ENCODE results near the gene PAFAH1B2.

Gene PAFAH1B2

DNA sequence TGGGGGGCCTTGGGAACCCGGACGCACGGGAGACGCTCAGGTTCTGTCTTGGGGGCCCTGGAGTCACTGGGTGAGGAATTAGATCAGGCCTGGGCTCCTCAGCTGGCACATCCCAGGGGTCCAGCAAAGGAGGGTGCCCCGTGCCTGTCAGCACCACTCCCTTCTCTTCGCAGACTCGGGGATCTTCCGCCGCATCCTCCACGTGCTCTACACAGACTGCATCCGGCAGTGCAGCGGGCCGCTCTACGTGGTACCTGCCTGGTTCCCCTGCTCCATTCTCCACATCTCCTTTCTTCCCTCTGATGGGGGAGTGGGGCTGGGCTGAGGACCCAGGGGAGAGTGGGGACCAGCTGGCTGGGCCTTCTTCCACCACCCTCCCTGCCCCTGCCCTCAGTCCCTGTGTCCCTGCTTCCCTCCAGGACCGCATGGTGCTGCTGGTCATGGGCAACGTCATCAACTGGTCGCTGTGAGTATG is 48.4 kb downstream of the PAFAH1B2 start:
- no peak for DNase-seq (ENCODE audit: low spot score)
- Histone ChIP-seq H3K27ac (no peak overlapping the region), H3K4me3 (no peak overlapping the region)
- TF ChIP-seq, protein P1, sequence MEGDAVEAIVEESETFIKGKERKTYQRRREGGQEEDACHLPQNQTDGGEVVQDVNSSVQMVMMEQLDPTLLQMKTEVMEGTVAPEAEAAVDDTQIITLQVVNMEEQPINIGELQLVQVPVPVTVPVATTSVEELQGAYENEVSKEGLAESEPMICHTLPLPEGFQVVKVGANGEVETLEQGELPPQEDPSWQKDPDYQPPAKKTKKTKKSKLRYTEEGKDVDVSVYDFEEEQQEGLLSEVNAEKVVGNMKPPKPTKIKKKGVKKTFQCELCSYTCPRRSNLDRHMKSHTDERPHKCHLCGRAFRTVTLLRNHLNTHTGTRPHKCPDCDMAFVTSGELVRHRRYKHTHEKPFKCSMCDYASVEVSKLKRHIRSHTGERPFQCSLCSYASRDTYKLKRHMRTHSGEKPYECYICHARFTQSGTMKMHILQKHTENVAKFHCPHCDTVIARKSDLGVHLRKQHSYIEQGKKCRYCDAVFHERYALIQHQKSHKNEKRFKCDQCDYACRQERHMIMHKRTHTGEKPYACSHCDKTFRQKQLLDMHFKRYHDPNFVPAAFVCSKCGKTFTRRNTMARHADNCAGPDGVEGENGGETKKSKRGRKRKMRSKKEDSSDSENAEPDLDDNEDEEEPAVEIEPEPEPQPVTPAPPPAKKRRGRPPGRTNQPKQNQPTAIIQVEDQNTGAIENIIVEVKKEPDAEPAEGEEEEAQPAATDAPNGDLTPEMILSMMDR (IDR thresholded peaks at IDR 0.05), result no peak

DNA sequence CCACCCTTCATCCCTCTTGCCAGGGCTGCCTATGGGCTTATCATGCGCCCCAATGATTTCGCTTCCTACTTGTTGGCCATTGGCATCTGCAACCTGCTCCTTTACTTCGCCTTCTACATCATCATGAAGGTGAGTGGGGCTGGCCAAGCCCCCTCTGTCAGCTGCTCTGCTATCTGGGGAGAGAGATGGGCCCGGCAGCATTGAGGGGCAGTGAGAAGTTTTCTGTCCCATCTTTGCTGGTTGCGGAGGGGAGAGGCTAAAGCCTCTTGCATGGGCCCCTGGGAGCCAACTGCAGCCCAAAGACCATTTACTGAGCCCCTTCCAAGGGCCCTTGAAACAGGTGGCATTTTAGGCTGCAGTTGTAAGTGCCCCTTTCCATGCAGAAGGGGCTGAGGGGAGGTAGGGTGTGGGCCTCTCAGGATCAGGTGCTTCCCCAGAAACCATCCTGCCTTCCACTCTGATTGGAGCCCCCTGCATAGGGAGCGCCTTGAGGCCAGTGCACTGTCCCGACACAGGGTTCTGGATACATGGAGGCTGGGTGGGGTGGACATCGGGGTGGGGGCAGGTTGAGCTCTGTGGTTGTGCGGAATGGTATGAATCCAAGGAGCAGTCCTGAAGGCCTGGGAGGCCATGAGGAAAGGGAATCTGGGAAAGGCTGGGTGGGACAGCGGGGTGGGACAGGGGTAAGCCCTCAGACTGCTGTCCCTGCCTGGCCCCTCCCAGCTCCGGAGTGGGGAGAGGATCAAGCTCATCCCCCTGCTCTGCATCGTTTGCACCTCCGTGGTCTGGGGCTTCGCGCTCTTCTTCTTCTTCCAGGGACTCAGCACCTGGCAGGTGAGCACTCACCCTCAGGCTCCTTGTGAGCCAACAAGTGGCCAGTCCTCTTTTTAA is 49.3 kb downstream of the PAFAH1B2 start:
- TF ChIP-seq, protein P1 (IDR thresholded peaks at IDR 0.05), result no peak
- H3K27ac ChIP-seq, result peak overlapping the region in 1 of 2 donors; percentile 30
- DNase-seq (ENCODE audit: low spot score), result no peak

GRCh38 chr11:117194267-117194666 is 50.2 kb downstream of the PAFAH1B2 start:
- Histone ChIP-seq H3K4me3 (no peak overlapping the region), H3K27ac (no peak overlapping the region)
- DNase-seq (ENCODE audit: low spot score), result no peak
- TF ChIP-seq, protein P1 (IDR thresholded peaks at IDR 0.05), result no peak

More for the DNA sequence above, 49.3 kb downstream of the PAFAH1B2 start:
- no peak overlapping the region for H3K4me3 ChIP-seq

DNA sequence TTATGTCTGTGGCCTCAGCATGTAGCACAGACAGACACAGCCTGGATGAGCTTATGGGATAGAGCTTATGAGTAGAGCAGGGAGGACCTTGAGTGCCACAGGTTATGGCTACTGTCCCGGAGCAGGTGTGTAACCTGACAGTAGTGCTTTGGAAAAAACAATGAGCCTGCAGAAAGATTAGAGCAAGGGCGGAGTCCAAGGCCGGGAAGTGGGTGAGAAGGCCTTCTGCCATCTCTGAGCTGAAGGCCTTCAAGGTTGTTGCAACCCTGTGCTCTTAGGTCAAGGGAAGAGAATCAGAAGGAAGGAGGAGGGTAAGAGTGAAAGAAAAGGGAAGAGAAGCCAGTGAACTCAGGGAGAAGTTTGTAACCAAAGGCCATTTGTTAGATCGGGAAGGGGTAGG is 51.2 kb downstream of the PAFAH1B2 start:
- Histone ChIP-seq H3K27ac (no peak overlapping the region), H3K4me3 (no peak overlapping the region)
- TF ChIP-seq, protein P1 (IDR thresholded peaks at IDR 0.05), result no peak
- no peak for DNase-seq (ENCODE audit: low spot score)

DNA sequence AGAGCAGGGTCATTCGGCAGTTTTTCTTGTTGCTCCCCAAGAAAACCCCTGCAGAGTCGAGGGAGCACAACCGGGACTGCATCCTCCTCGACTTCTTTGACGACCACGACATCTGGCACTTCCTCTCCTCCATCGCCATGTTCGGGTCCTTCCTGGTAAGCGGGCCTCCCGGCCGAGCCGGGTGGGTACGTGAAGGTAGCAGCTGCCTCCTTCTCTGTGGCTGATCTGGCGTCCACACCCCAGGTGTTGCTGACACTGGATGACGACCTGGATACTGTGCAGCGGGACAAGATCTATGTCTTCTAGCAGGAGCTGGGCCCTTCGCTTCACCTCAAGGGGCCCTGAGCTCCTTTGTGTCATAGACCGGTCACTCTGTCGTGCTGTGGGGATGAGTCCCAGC is 51.7 kb downstream of the PAFAH1B2 start:
- TF ChIP-seq, protein P1 (IDR thresholded peaks at IDR 0.05), result no peak
- no peak for DNase-seq (ENCODE audit: low spot score)
- H3K27ac ChIP-seq, result no peak overlapping the region

DNA sequence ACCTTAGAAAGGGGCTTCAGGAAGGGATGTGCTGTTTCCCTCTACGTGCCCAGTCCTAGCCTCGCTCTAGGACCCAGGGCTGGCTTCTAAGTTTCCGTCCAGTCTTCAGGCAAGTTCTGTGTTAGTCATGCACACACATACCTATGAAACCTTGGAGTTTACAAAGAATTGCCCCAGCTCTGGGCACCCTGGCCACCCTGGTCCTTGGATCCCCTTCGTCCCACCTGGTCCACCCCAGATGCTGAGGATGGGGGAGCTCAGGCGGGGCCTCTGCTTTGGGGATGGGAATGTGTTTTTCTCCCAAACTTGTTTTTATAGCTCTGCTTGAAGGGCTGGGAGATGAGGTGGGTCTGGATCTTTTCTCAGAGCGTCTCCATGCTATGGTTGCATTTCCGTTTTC is 52.9 kb downstream of the PAFAH1B2 start:
- Histone ChIP-seq H3K4me3 (no peak overlapping the region), H3K27ac (peak overlapping the region; percentile 97)
- DNase-seq (ENCODE audit: low spot score), result no peak
- TF ChIP-seq, protein P1 (IDR thresholded peaks at IDR 0.05), result no peak

More for the DNA sequence above, 51.7 kb downstream of the PAFAH1B2 start:
- no peak overlapping the region for H3K4me3 ChIP-seq

Data from coronary artery (tissue), 2 donors.